Retinal pigment epithelial cell (primary cell): ENCODE data around the gene HSF2BP.

ENCODE experiments used
- DNase-seq: peaks from one replicate; pipeline ENCODE4 v3.0.0-alpha.2; 2010; ENCODE audit warnings: low read depth
- H3K4me3 ChIP-seq: 2 replicates; pipeline ENCODE4 v1.5.1; 2011; ENCODE audit warnings: mild to moderate bottlenecking, low read length, control low read depth, moderate library complexity
- CTCF ChIP-seq: conservative IDR thresholded peaks from 2 replicates; pipeline ENCODE4 v1.5.1; 2011; ENCODE audit warnings: low read depth, low read length, control low read depth, inconsistent platforms

The HSF2BP gene

GRCh38 chr21:43593078-43593477 is 66.2 kb downstream of the HSF2BP start:
- DNase-seq, result no peak
- TF ChIP-seq CTCF, result no peak
- no peak overlapping the region for H3K4me3 ChIP-seq

GRCh38 chr21:43591571-43591970 is 67.7 kb downstream of the HSF2BP start:
- no peak for TF ChIP-seq CTCF
- no peak for DNase-seq
- H3K4me3 ChIP-seq, result no peak overlapping the region

- no peak for TF ChIP-seq CTCF
- no peak overlapping the region for H3K4me3 ChIP-seq
- DNase-seq, result no peak
Measured at GRCh38 chr21:43590194-43590593, 69.1 kb downstream of the HSF2BP start.

GRCh38 chr21:43588957-43589356 is 70.3 kb downstream of the HSF2BP start:
- TF ChIP-seq CTCF, result no peak
- no peak overlapping the region for H3K4me3 ChIP-seq
- DNase-seq, result no peak

- peak; percentile 100 for DNase-seq
- no peak overlapping the region for H3K4me3 ChIP-seq
- TF ChIP-seq CTCF, result no peak
Measured at GRCh38 chr21:43585924-43586413, 73.3 kb downstream of the HSF2BP start.

GRCh38 chr21:43585514-43585913 is 73.8 kb downstream of the HSF2BP start:
- DNase-seq, result no peak
- TF ChIP-seq CTCF, result no peak
- no peak overlapping the region for H3K4me3 ChIP-seq

- no peak overlapping the region for H3K4me3 ChIP-seq
- TF ChIP-seq CTCF, result no peak
- DNase-seq, result no peak
Measured at GRCh38 chr21:43581453-43581852, 77.8 kb downstream of the HSF2BP start.
